CD4-positive, alpha-beta memory T cell (primary cell): ENCODE results near the gene COL5A2. TPM values are rescaled to one million over a fixed set of nuclear protein-coding genes. Genes with fewer than 3 reads are reported as not detected.

Experiments
- CTCF ChIA-PET: fragments of 350-600 bp; sonication (Branson Sonifier 250); formaldehyde crosslinking; loops from one replicate; lab custom pipeline; 2021; ENCODE audit warnings: inconsistent platforms; ENCODE audit not compliant: partially characterized antibody; lab: Charles Lee
- POLR2A ChIA-PET: fragments of 350-600 bp; sonication (Branson Sonifier 250); formaldehyde crosslinking; loops from one replicate; lab custom pipeline; 2021; ENCODE audit not compliant: partially characterized antibody; lab: Charles Lee
- DNase-seq, 5 donors: peaks; one replicate each; pipeline versions ENCODE4 v3.0.0 to v3.0.0-alpha.2; 2020 to 2022; ENCODE audit warnings: mixed read lengths in 1 of 5
- H3K27ac ChIP-seq: one replicate; pipeline ENCODE4 v1.7.0; 2013; ENCODE audit warnings: low read depth, low read length
- H3K27me3 ChIP-seq: 2 replicates; pipeline ENCODE4 v1.7.0; 2013; ENCODE audit warnings: mild to moderate bottlenecking, low read length, moderate library complexity; ENCODE audit not compliant: insufficient read depth
- H3K36me3 ChIP-seq: 2 replicates; pipeline ENCODE4 v1.7.0; 2013; ENCODE audit warnings: mild to moderate bottlenecking, low read length, moderate library complexity; ENCODE audit not compliant: insufficient read depth
- H3K4me1 ChIP-seq: 2 replicates; pipeline ENCODE4 v1.7.0; 2013; ENCODE audit warnings: mild to moderate bottlenecking, low read length, moderate library complexity; ENCODE audit not compliant: insufficient read depth
- H3K4me3 ChIP-seq, 2 donors: one replicate each; pipeline ENCODE4 v1.7.0; 2013; ENCODE audit warnings: low read length in 2 of 2, mild to moderate bottlenecking in 1 of 2
- H3K9me3 ChIP-seq, 2 donors: one replicate each; pipeline ENCODE4 v1.7.0; 2013; ENCODE audit warnings: low read length in 2 of 2, control low read depth in 1 of 2; ENCODE audit not compliant: control insufficient read depth in 1 of 2
- H3K27ac Mint-ChIP-seq, 7 donors: one replicate each; pipeline ENCODE4 v1.8.0; 2020 to 2021; ENCODE audit warnings: mixed read lengths in 7 of 7, mild to moderate bottlenecking in 6 of 7, inconsistent platforms in 3 of 7, moderate library complexity in 3 of 7
- H3K27me3 Mint-ChIP-seq, 2 donors: one replicate each; pipeline ENCODE4 v1.8.0; 2020 to 2021; ENCODE audit warnings: mixed read lengths in 2 of 2
- H3K36me3 Mint-ChIP-seq, 2 donors: one replicate each; pipeline ENCODE4 v1.8.0; 2020 to 2021; ENCODE audit warnings: mixed read lengths in 2 of 2, inconsistent platforms in 1 of 2, mild to moderate bottlenecking in 1 of 2
- H3K4me1 Mint-ChIP-seq, 4 donors: one replicate each; pipeline ENCODE4 v1.8.0; 2020 to 2021; ENCODE audit warnings: mixed read lengths in 4 of 4, mild to moderate bottlenecking in 1 of 4
- H3K4me3 Mint-ChIP-seq, 8 donors: one replicate each; pipeline ENCODE4 v1.8.0; 2020 to 2021; ENCODE audit warnings: mixed read lengths in 8 of 8, mild to moderate bottlenecking in 7 of 8, moderate library complexity in 6 of 8, inconsistent platforms in 3 of 8
- H3K9me3 Mint-ChIP-seq, 8 donors: one replicate each; pipeline ENCODE4 v1.8.0; 2020 to 2021; ENCODE audit warnings: mixed read lengths in 8 of 8, mild to moderate bottlenecking in 5 of 8, inconsistent platforms in 3 of 8, moderate library complexity in 1 of 8
- intact Hi-C: fragments of 100-400 bp; cut with micrococcal nuclease; formaldehyde crosslinking; loops from one replicate; pipeline ENCODE4 v1.15.1; 2023
- polyA plus RNA-seq, 2 donors: library from polyadenylated mRNA; unstranded; fragments of 300-500 nt; fragmentation: Illumina TruSeq; gene quantifications; one replicate each; pipeline ENCODE4 v1.2.3, GENCODE V29; 2021
- total RNA-seq, 2 experiments: library from RNA; stranded (reverse); gene quantifications; one replicate each; pipeline ENCODE4 v1.2.3, GENCODE V29; 2021

COL5A2 gene
- total and polyA plus RNA-seq, 4 experiments from 2014 or later, result 0.05 to 1.2 (median 1.1) TPM; not detected in 1

GRCh38 chr2:189217051-189217450 lies 37.5 kb upstream of the COL5A2 start:
- ChIA-PET CTCF (no interaction called here), POLR2A (no interaction called here)

GRCh38 chr2:189214484-189214883 lies 34.9 kb upstream of the COL5A2 start:
- no peaks in the 10 kb centered on the region for H3K36me3 ChIP-seq
- no peaks in the 10 kb centered on the region for H3K4me1 ChIP-seq
- no peaks in the 10 kb centered on the region for H3K9me3 Mint-ChIP-seq
- intact Hi-C loops, result no loop called here
- H3K4me3 ChIP-seq, result no peak overlapping the region
- H3K27me3 Mint-ChIP-seq, result peaks cover 1 to 3% of the 10 kb centered on the region in 2 donors
- CTCF ChIA-PET, result no interaction called here
- H3K4me3 Mint-ChIP-seq, result no peak overlapping the region
- no peak for DNase-seq
- H3K27ac ChIP-seq, result no peak overlapping the region
- no peak overlapping the region for H3K27ac Mint-ChIP-seq
- H3K27me3 ChIP-seq, result no peaks in the 10 kb centered on the region
- H3K9me3 ChIP-seq, result no peaks in the 10 kb centered on the region
- H3K36me3 Mint-ChIP-seq, result no peaks in the 10 kb centered on the region
- POLR2A ChIA-PET, result no interaction called here
- H3K4me1 Mint-ChIP-seq, result no peaks in the 10 kb centered on the region

More at GRCh38 chr2:189217051-189217450, 37.5 kb upstream of the COL5A2 start:
- no peak for DNase-seq
- no peaks in the 10 kb centered on the region for H3K36me3 ChIP-seq
- no peaks in the 10 kb centered on the region for H3K27me3 ChIP-seq
- H3K36me3 Mint-ChIP-seq, result no peaks in the 10 kb centered on the region
- no peaks in the 10 kb centered on the region for H3K4me1 Mint-ChIP-seq
- intact Hi-C loops, result no loop called here
- H3K4me3 Mint-ChIP-seq, result no peak overlapping the region
- H3K27me3 Mint-ChIP-seq, result peaks cover 1 to 3% of the 10 kb centered on the region in 2 donors
- no peak overlapping the region for H3K4me3 ChIP-seq
- H3K4me1 ChIP-seq, result no peaks in the 10 kb centered on the region
- H3K9me3 Mint-ChIP-seq, result no peaks in the 10 kb centered on the region
- no peaks in the 10 kb centered on the region for H3K9me3 ChIP-seq
- no peak overlapping the region for H3K27ac Mint-ChIP-seq
- H3K27ac ChIP-seq, result no peak overlapping the region

GRCh38 chr2:189213250-189213649 lies 33.7 kb upstream of the COL5A2 start:
- H3K9me3 ChIP-seq, result no peaks in the 10 kb centered on the region
- H3K36me3 ChIP-seq, result no peaks in the 10 kb centered on the region
- H3K27me3 ChIP-seq, result no peaks in the 10 kb centered on the region
- POLR2A ChIA-PET, result no interaction called here
- no peaks in the 10 kb centered on the region for H3K36me3 Mint-ChIP-seq
- no peak overlapping the region for H3K27ac ChIP-seq
- no peak overlapping the region for H3K4me3 Mint-ChIP-seq
- H3K27me3 Mint-ChIP-seq, result peaks cover 1 to 5% of the 10 kb centered on the region in 2 donors
- H3K27ac Mint-ChIP-seq, result no peak overlapping the region
- no peaks in the 10 kb centered on the region for H3K9me3 Mint-ChIP-seq
- H3K4me3 ChIP-seq, result no peak overlapping the region
- CTCF ChIA-PET, result no interaction called here
- intact Hi-C loops, result no loop called here
- H3K4me1 ChIP-seq, result no peaks in the 10 kb centered on the region
- H3K4me1 Mint-ChIP-seq, result no peaks in the 10 kb centered on the region
- no peak for DNase-seq

- Histone ChIP-seq H3K4me1 (no peaks in the 10 kb centered on the region), H3K4me3 (no peak overlapping the region), H3K27ac (no peak overlapping the region), H3K36me3 (no peaks in the 10 kb centered on the region), H3K9me3 (no peaks in the 10 kb centered on the region), H3K27me3 (no peaks in the 10 kb centered on the region)
- no peaks in the 10 kb centered on the region for H3K9me3 Mint-ChIP-seq
- peaks cover 1 to 7% of the 10 kb centered on the region in 2 donors for H3K27me3 Mint-ChIP-seq
- no peak for DNase-seq
- intact Hi-C loops, result no loop called here
- H3K4me1 Mint-ChIP-seq, result no peaks in the 10 kb centered on the region
- no peaks in the 10 kb centered on the region for H3K36me3 Mint-ChIP-seq
- ChIA-PET POLR2A (no interaction called here), CTCF (no interaction called here)
- no peak overlapping the region for H3K27ac Mint-ChIP-seq
- no peak overlapping the region for H3K4me3 Mint-ChIP-seq
These were observed 30.9 kb upstream of the COL5A2 start for GRCh38 chr2:189210250-189211087.

GRCh38 chr2:189208254-189208653 lies 28.7 kb upstream of the COL5A2 start:
- Mint-ChIP-seq H3K27ac (no peak overlapping the region), H3K27me3 (peaks cover 1 to 4% of the 10 kb centered on the region in 2 donors), H3K4me3 (no peak overlapping the region), H3K9me3 (no peaks in the 10 kb centered on the region), H3K36me3 (no peaks in the 10 kb centered on the region), H3K4me1 (peaks cover 0 to 4% (median 2%) of the 10 kb centered on the region in 4 donors)
- H3K4me1 ChIP-seq, result no peaks in the 10 kb centered on the region
- H3K9me3 ChIP-seq, result no peaks in the 10 kb centered on the region
- intact Hi-C loops, result no loop called here
- no peaks in the 10 kb centered on the region for H3K27me3 ChIP-seq
- CTCF ChIA-PET, result no interaction called here
- H3K36me3 ChIP-seq, result no peaks in the 10 kb centered on the region
- POLR2A ChIA-PET, result no interaction called here
- H3K27ac ChIP-seq, result no peak overlapping the region
- H3K4me3 ChIP-seq, result no peak overlapping the region
- DNase-seq, result no peak

- ChIA-PET CTCF (no interaction called here), POLR2A (no interaction called here)
- Histone ChIP-seq H3K4me1 (no peaks in the 10 kb centered on the region), H3K4me3 (no peak overlapping the region), H3K27me3 (no peaks in the 10 kb centered on the region), H3K9me3 (no peaks in the 10 kb centered on the region), H3K27ac (no peak overlapping the region), H3K36me3 (no peaks in the 10 kb centered on the region)
- intact Hi-C loops, result no loop called here
- Mint-ChIP-seq H3K27ac (peak overlapping the region in 1 of 7 donors; percentile 11), H3K4me1 (peaks cover 0 to 4% (median 2%) of the 10 kb centered on the region in 4 donors), H3K27me3 (peaks cover 0 to 4% of the 10 kb centered on the region in 2 donors), H3K9me3 (no peaks in the 10 kb centered on the region), H3K4me3 (peak overlapping the region in 4 of 8 donors; percentile 17 to 64 (median 56)), H3K36me3 (no peaks in the 10 kb centered on the region)
- DNase-seq, result no peak
These were observed 24.9 kb upstream of the COL5A2 start for GRCh38 chr2:189204322-189204941.

- CTCF ChIA-PET, result no interaction called here
- H3K27me3 Mint-ChIP-seq, result peaks cover 0 to 2% of the 10 kb centered on the region in 2 donors
- Histone ChIP-seq H3K27ac (no peak overlapping the region), H3K27me3 (no peaks in the 10 kb centered on the region), H3K9me3 (no peaks in the 10 kb centered on the region), H3K4me1 (no peaks in the 10 kb centered on the region), H3K36me3 (no peaks in the 10 kb centered on the region), H3K4me3 (no peak overlapping the region)
- no peak overlapping the region for H3K4me3 Mint-ChIP-seq
- DNase-seq, result no peak
- H3K27ac Mint-ChIP-seq, result no peak overlapping the region
- H3K36me3 Mint-ChIP-seq, result no peaks in the 10 kb centered on the region
- peaks cover 0 to 4% (median 2%) of the 10 kb centered on the region in 4 donors for H3K4me1 Mint-ChIP-seq
- POLR2A ChIA-PET, result no interaction called here
- H3K9me3 Mint-ChIP-seq, result no peaks in the 10 kb centered on the region
- intact Hi-C loops, result no loop called here
These were observed 23.7 kb upstream of the COL5A2 start for GRCh38 chr2:189203177-189203799.
